Endodermal cell (in vitro differentiated cells): ENCODE measurements around the gene SDK1. TPM values are rescaled to one million over a fixed set of nuclear protein-coding genes. Genes with fewer than 3 reads are reported as not detected.

Experiments used
- DNase-seq: peaks from one replicate; pipeline ENCODE4 v3.0.0-alpha.2; 2017
- H3K27ac ChIP-seq: 2 replicates; pipeline ENCODE4 v1.5.1; 2013; ENCODE audit warnings: mild to moderate bottlenecking, low read depth, low read length, moderate library complexity
- H3K27me3 ChIP-seq: 2 replicates; pipeline ENCODE4 v1.6.1; 2013; ENCODE audit warnings: mild to moderate bottlenecking, low read length, moderate library complexity; ENCODE audit not compliant: insufficient read depth, control insufficient read depth, poor library complexity, severe bottlenecking
- H3K36me3 ChIP-seq: 2 replicates; pipeline ENCODE4 v1.7.0; 2013; ENCODE audit warnings: mild to moderate bottlenecking, low read length, moderate library complexity; ENCODE audit not compliant: control insufficient read depth, insufficient read depth
- H3K4me1 ChIP-seq: one replicate; pipeline ENCODE4 v1.7.0; 2013; ENCODE audit warnings: low read length; ENCODE audit not compliant: control insufficient read depth, insufficient read depth
- H3K4me3 ChIP-seq: 2 replicates; pipeline ENCODE4 v1.5.1; 2013; ENCODE audit warnings: mild to moderate bottlenecking, low read length, moderate library complexity
- H3K9ac ChIP-seq: 2 replicates; pipeline ENCODE4 v1.6.1; 2013; ENCODE audit warnings: mild to moderate bottlenecking, low read length, moderate library complexity; ENCODE audit not compliant: poor library complexity, severe bottlenecking; ENCODE audit errors: extremely low read depth
- H3K9me3 ChIP-seq: 2 replicates; pipeline ENCODE4 v1.6.1; 2013; ENCODE audit warnings: mild to moderate bottlenecking, low read length, moderate library complexity; ENCODE audit not compliant: control insufficient read depth
- H3K27ac Mint-ChIP-seq: 2 replicates; pipeline ENCODE4 v1.8.0; 2020; ENCODE audit warnings: mixed read lengths
- H3K27me3 Mint-ChIP-seq: 2 replicates; pipeline ENCODE4 v1.8.0; 2021; ENCODE audit warnings: mild to moderate bottlenecking, mixed read lengths; ENCODE audit not compliant: insufficient read depth
- H3K36me3 Mint-ChIP-seq: 2 replicates; pipeline ENCODE4 v1.8.0; 2020; ENCODE audit warnings: low read depth, mixed read lengths
- H3K4me1 Mint-ChIP-seq: 2 replicates; pipeline ENCODE4 v1.8.0; 2020; ENCODE audit warnings: mixed read lengths
- H3K4me3 Mint-ChIP-seq: 2 replicates; pipeline ENCODE4 v1.8.0; 2020; ENCODE audit warnings: mild to moderate bottlenecking, moderate library complexity, mixed read lengths
- H3K9me3 Mint-ChIP-seq: 2 replicates; pipeline ENCODE4 v1.8.0; 2020; ENCODE audit warnings: mild to moderate bottlenecking, mixed read lengths
- WGBS, 2 experiments: methylation state at CpG; one replicate each; pipeline versions ENCODE4 v1.1.5 to v1.1.7; 2013; ENCODE audit warnings: missing lambda C conversion rate in 2 of 2, mixed read lengths in 1 of 2; ENCODE audit not compliant: insufficient coverage in 1 of 2, insufficient read length in 1 of 2; 5-methylcytosine and 5-hydroxymethylcytosine counted together
- total RNA-seq, 2 donors: library from RNA; stranded (reverse); fragmentation: NEBNext Ultra II Directional in 1 of 2; extraction: Animal tissue kit (Norgen Biotek cat#: 25700) in 1 of 2; gene quantifications; 2 replicates in 1 of 2; 3 replicates in 1 of 2; pipeline ENCODE4 v1.2.1, GENCODE V29; 2021
- TF ChIP-seq, protein P1 (sequence below): fragments of 200-600 bp; sonication (generic); conservative IDR thresholded peaks from 2 replicates; pipeline ENCODE4 v1.5.0; 2021; ENCODE audit warnings: antibody characterized with exemption, mild to moderate bottlenecking

Gene SDK1
- total RNA-seq, 2 donors from 2014 or later = 22.7 to 23.1 TPM

DNA sequence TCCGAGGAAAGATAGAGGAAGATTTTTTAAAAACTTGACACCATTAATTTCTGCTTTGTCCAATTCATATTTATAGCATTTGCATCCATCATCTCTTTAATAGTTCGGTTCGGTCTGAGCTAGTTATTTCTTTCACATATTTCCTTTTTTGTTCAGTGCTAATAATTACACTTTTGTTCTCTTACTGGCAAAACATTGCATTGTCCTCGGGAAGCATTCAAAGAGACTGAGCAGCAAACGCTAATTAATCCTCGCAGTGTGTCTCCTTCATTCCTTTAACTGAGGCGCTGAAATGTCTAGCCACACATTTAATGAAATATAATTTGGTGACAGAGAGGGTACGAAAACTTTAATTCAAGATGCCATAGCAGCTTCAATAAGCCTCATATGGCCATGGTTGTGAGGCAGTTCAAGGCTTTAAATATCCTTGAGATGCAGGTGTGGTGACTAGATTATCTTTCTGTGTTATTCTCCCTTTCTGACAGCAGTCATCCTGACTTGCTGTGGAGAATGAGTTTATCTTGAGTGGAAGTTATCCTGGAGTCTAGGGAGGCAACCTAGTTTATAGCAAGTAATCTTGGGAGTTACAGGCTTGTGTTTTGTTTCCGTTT is 431.4 kb downstream of the SDK1 start:
- Mint-ChIP-seq H3K27ac (no peak overlapping the region), H3K4me3 (no peak overlapping the region), H3K4me1 (peaks cover 1% of the 10 kb centered on the region), H3K27me3 (no peaks in the 10 kb centered on the region), H3K36me3 (peaks cover 22% of the 10 kb centered on the region), H3K9me3 (peaks cover 14% of the 10 kb centered on the region)
- Histone ChIP-seq H3K9ac (no peak overlapping the region), H3K27ac (no peak overlapping the region), H3K27me3 (no peaks in the 10 kb centered on the region), H3K9me3 (peaks cover 16% of the 10 kb centered on the region), H3K4me1 (no peaks in the 10 kb centered on the region), H3K4me3 (no peak overlapping the region), H3K36me3 (no peaks in the 10 kb centered on the region)
- WGBS, 2 experiments = 88 to 91% methylated on average over 7 to 9 of the region's 9 CpGs
- no peak for DNase-seq
- TF ChIP-seq, protein P1, sequence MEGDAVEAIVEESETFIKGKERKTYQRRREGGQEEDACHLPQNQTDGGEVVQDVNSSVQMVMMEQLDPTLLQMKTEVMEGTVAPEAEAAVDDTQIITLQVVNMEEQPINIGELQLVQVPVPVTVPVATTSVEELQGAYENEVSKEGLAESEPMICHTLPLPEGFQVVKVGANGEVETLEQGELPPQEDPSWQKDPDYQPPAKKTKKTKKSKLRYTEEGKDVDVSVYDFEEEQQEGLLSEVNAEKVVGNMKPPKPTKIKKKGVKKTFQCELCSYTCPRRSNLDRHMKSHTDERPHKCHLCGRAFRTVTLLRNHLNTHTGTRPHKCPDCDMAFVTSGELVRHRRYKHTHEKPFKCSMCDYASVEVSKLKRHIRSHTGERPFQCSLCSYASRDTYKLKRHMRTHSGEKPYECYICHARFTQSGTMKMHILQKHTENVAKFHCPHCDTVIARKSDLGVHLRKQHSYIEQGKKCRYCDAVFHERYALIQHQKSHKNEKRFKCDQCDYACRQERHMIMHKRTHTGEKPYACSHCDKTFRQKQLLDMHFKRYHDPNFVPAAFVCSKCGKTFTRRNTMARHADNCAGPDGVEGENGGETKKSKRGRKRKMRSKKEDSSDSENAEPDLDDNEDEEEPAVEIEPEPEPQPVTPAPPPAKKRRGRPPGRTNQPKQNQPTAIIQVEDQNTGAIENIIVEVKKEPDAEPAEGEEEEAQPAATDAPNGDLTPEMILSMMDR = no peak

DNA sequence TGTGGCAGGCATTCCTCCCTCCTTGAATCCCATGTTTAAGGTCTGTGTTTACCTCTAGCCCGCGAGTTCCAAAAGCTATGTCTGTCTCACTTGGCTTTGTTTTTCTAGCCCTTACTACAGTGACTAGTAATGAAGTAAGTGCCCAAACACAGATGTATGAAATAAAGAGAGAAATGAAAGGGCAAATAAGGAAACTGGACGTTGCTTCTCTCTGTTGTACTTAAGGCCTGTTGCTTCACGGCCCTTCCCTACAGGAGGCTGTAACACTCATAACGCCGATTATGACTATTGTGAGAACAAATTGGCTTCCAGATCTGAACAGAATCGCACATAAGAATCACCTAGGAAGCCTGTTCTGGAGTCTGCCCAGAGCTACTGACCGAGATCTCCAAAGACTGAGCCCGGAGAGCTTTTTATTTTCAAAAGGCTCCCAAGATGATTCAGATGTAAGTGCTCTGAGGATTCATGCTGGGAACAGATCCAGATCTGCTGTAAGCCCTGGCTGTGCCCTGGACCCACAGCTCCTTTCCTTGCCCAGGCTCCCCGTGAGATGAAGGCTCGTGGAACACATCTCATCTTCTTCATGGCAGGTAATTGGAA is 432.6 kb downstream of the SDK1 start:
- Mint-ChIP-seq H3K4me3 (no peak overlapping the region), H3K4me1 (peaks cover 1% of the 10 kb centered on the region), H3K27me3 (no peaks in the 10 kb centered on the region), H3K9me3 (peaks cover 21% of the 10 kb centered on the region), H3K27ac (no peak overlapping the region), H3K36me3 (peaks cover 23% of the 10 kb centered on the region)
- H3K4me3 ChIP-seq = no peak overlapping the region
- no peaks in the 10 kb centered on the region for H3K36me3 ChIP-seq
- no peaks in the 10 kb centered on the region for H3K4me1 ChIP-seq
- no peaks in the 10 kb centered on the region for H3K27me3 ChIP-seq
- H3K9me3 ChIP-seq = peaks cover 26% of the 10 kb centered on the region
- DNase-seq = no peak
- no peak overlapping the region for H3K27ac ChIP-seq
- WGBS, 2 experiments = 93 to 96% methylated on average over 8 to 11 of the region's 11 CpGs
- no peak overlapping the region for H3K9ac ChIP-seq
- TF ChIP-seq, protein P1 = no peak

DNA sequence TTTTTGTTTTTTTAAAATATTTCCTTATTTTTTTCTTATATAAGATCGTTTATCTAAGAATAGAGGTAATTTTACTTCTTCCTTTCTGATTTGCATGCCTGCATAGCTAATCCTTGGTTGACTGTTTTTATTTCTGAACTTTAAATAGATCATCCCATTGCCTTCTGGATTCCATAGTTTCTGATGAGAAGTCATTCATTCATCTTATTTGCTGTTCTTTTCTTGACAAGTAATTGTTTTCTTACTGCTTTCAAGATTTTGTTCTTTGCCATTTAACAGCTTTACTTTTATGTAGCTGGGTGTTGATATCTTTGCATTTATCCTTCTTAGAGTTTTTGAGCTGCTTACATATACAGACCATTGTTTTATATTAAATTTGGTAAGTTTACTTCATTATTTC is 437.9 kb downstream of the SDK1 start:
- peaks cover 13% of the 10 kb centered on the region for H3K36me3 Mint-ChIP-seq
- TF ChIP-seq, protein P1 = no peak
- no peaks in the 10 kb centered on the region for H3K27me3 Mint-ChIP-seq
- no peak for DNase-seq
- WGBS, 2 experiments = 88% methylated on average over 1 of the region's 1 CpG; no CpG with 5 or more reads in 1 of the 2 experiments
- no peak overlapping the region for H3K27ac Mint-ChIP-seq
- no peak overlapping the region for H3K4me3 ChIP-seq
- peaks cover 37% of the 10 kb centered on the region for H3K9me3 ChIP-seq
- H3K27ac ChIP-seq = no peak overlapping the region
- H3K27me3 ChIP-seq = no peaks in the 10 kb centered on the region
- peaks cover 3% of the 10 kb centered on the region for H3K4me1 ChIP-seq
- no peak overlapping the region for H3K4me3 Mint-ChIP-seq
- H3K9ac ChIP-seq = no peak overlapping the region
- H3K9me3 Mint-ChIP-seq = peaks cover 23% of the 10 kb centered on the region
- H3K36me3 ChIP-seq = no peaks in the 10 kb centered on the region
- H3K4me1 Mint-ChIP-seq = peaks cover 6% of the 10 kb centered on the region
